OCI-LY7 (cell line): Measurements from ENCODE around the gene CRIM1.

Source experiments
- EZH2phosphoT487 ChIP-seq: fragments of 200-600 bp; sonication (generic); IDR thresholded peaks from 2 replicates; pipeline ENCODE4 v1.6.1; 2018; ENCODE audit warnings: low read depth, borderline replicate concordance, mild to moderate bottlenecking, mixed run types, antibody characterized with exemption, low read length, moderate library complexity, mixed read lengths
- TF ChIP-seq, protein P1 (sequence below): fragments of 200-600 bp; sonication (generic); conservative IDR thresholded peaks from 2 replicates; pipeline ENCODE4 v1.5.1; 2014; ENCODE audit warnings: mild to moderate bottlenecking, antibody characterized with exemption, low read length, moderate library complexity, mixed read lengths

GRCh38 chr2:36406296-36406695 is 50.7 kb downstream of the CRIM1 start:
- TF ChIP-seq, protein P1, sequence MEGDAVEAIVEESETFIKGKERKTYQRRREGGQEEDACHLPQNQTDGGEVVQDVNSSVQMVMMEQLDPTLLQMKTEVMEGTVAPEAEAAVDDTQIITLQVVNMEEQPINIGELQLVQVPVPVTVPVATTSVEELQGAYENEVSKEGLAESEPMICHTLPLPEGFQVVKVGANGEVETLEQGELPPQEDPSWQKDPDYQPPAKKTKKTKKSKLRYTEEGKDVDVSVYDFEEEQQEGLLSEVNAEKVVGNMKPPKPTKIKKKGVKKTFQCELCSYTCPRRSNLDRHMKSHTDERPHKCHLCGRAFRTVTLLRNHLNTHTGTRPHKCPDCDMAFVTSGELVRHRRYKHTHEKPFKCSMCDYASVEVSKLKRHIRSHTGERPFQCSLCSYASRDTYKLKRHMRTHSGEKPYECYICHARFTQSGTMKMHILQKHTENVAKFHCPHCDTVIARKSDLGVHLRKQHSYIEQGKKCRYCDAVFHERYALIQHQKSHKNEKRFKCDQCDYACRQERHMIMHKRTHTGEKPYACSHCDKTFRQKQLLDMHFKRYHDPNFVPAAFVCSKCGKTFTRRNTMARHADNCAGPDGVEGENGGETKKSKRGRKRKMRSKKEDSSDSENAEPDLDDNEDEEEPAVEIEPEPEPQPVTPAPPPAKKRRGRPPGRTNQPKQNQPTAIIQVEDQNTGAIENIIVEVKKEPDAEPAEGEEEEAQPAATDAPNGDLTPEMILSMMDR = no peak
- TF ChIP-seq EZH2phosphoT487 = no peak
